Hepatocyte (in vitro differentiated cells): ENCODE results near the gene UBL5. TPM values are rescaled to one million over a fixed set of nuclear protein-coding genes. Genes with fewer than 3 reads are reported as not detected.

ENCODE experiments used
- DNase-seq: peaks from one replicate; pipeline ENCODE4 v3.0.0-alpha.2; 2016; ENCODE audit warnings: low spot score
- H2AFZ ChIP-seq: fragments of 200-600 bp; sonication (generic); 2 replicates; pipeline ENCODE4 v1.6.0; 2016; ENCODE audit warnings: antibody characterized with exemption, mild to moderate bottlenecking
- H3K27ac ChIP-seq: fragments of 200-600 bp; sonication (generic); 2 replicates; pipeline ENCODE4 v1.5.1; 2016; ENCODE audit warnings: mild to moderate bottlenecking
- H3K27me3 ChIP-seq: fragments of 200-600 bp; sonication (generic); 2 replicates; pipeline ENCODE4 v1.6.1; 2016
- H3K36me3 ChIP-seq: fragments of 200-600 bp; sonication (generic); replicated peaks from 2 replicates; pipeline ENCODE4 v1.5.1; 2016; ENCODE audit warnings: low read depth; ENCODE audit not compliant: insufficient read depth
- H3K4me1 ChIP-seq: fragments of 200-600 bp; sonication (generic); 2 replicates; pipeline ENCODE4 v1.5.1; 2016; ENCODE audit warnings: mild to moderate bottlenecking, moderate library complexity; ENCODE audit not compliant: insufficient read depth
- H3K4me2 ChIP-seq: fragments of 200-600 bp; sonication (generic); 2 replicates; pipeline ENCODE4 v1.6.0; 2016
- H3K4me3 ChIP-seq: fragments of 200-600 bp; sonication (generic); 2 replicates; pipeline ENCODE4 v1.5.1; 2016; ENCODE audit warnings: mild to moderate bottlenecking
- H3K79me2 ChIP-seq: fragments of 200-600 bp; sonication (generic); 2 replicates; pipeline ENCODE4 v1.6.0; 2017; ENCODE audit warnings: mild to moderate bottlenecking
- H3K9me2 ChIP-seq: fragments of 200-600 bp; sonication (generic); replicated peaks from 2 replicates; pipeline ENCODE4 v1.6.0; 2017; ENCODE audit warnings: mild to moderate bottlenecking; ENCODE audit not compliant: insufficient read depth
- H3K9me3 ChIP-seq: fragments of 200-600 bp; sonication (generic); 2 replicates; pipeline ENCODE4 v1.5.1; 2016; ENCODE audit warnings: low read depth, mild to moderate bottlenecking
- H4K20me1 ChIP-seq: fragments of 200-600 bp; sonication (generic); 2 replicates; pipeline ENCODE4 v1.6.0; 2016; ENCODE audit warnings: mild to moderate bottlenecking; ENCODE audit not compliant: insufficient read depth, poor library complexity, severe bottlenecking
- CTCF ChIP-seq: fragments of 200-600 bp; sonication (generic); IDR thresholded peaks from 2 replicates; pipeline ENCODE4 v1.5.1; 2016; ENCODE audit warnings: antibody characterized with exemption, mild to moderate bottlenecking; ENCODE audit not compliant: poor library complexity
- EZH2 ChIP-seq: fragments of 200-600 bp; sonication (generic); IDR thresholded peaks from 2 replicates; pipeline ENCODE4 v1.6.1; 2016; ENCODE audit warnings: antibody characterized with exemption, mild to moderate bottlenecking, borderline replicate concordance
- EZH2phosphoT487 ChIP-seq: fragments of 200-600 bp; sonication (generic); IDR thresholded peaks from one replicate; pipeline ENCODE4 v1.6.1; 2018; ENCODE audit warnings: antibody characterized with exemption, mild to moderate bottlenecking, low read depth, moderate library complexity; ENCODE audit not compliant: unreplicated experiment, severe bottlenecking
- WGBS: methylation state at CpG from one replicate; pipeline ENCODE4 v1.1.6; 2016; ENCODE audit warnings: low lambda C conversion rate; ENCODE audit errors: missing lambda C conversion rate; 5-methylcytosine and 5-hydroxymethylcytosine counted together
- polyA plus RNA-seq: library from polyadenylated mRNA; unstranded; fragments of >200 nt; fragmentation: Nextera tagmentation; extraction: Ambion mirVana; gene quantifications from 2 replicates; pipeline ENCODE4 v1.2.1, GENCODE V29; 2016
- total RNA-seq: library from RNA; depleted of rRNA; stranded (reverse); fragments of >200 nt; gene quantifications from 2 replicates; pipeline ENCODE4 v1.2.3, GENCODE V29; 2014

UBL5 gene
- total and polyA plus RNA-seq, 2 experiments from 2014 or later = 528 to 613 TPM

- Histone ChIP-seq H3K4me3 (no peak overlapping the region), H3K9me2 (no peaks in the 10 kb centered on the region), H3K27me3 (no peaks in the 10 kb centered on the region), H4K20me1 (no peaks in the 10 kb centered on the region), H3K9me3 (no peaks in the 10 kb centered on the region), H3K4me1 (no peaks in the 10 kb centered on the region), H3K4me2 (no peak overlapping the region), H2AFZ (no peak overlapping the region), H3K36me3 (no peaks in the 10 kb centered on the region), H3K79me2 (peaks cover 5% of the 10 kb centered on the region), H3K27ac (peak overlapping the region; percentile 34)
- 80% methylated on average over 5 of the region's 5 CpGs for WGBS
- DNase-seq = no peak
- TF ChIP-seq CTCF (no peak), EZH2 (no peak), EZH2phosphoT487 (no peak)
These were observed 29.8 kb upstream of the UBL5 start for GRCh38 chr19:9797871-9798270.

- no peaks in the 10 kb centered on the region for H3K4me1 ChIP-seq
- no peaks in the 10 kb centered on the region for H3K27me3 ChIP-seq
- no peak overlapping the region for H3K4me3 ChIP-seq
- no peak overlapping the region for H3K4me2 ChIP-seq
- no peaks in the 10 kb centered on the region for H3K9me3 ChIP-seq
- H2AFZ ChIP-seq = no peak overlapping the region
- DNase-seq = no peak
- no peak overlapping the region for H3K27ac ChIP-seq
- no peaks in the 10 kb centered on the region for H3K36me3 ChIP-seq
- no peak for TF ChIP-seq EZH2
- TF ChIP-seq EZH2phosphoT487 = no peak
- no peak for TF ChIP-seq CTCF
- no peaks in the 10 kb centered on the region for H4K20me1 ChIP-seq
- no peaks in the 10 kb centered on the region for H3K79me2 ChIP-seq
- H3K9me2 ChIP-seq = no peaks in the 10 kb centered on the region
These were observed 28.6 kb upstream of the UBL5 start for GRCh38 chr19:9799162-9799561.

GRCh38 chr19:9801976-9802375, 25.7 kb upstream of the UBL5 start:
- Histone ChIP-seq H3K9me3 (no peaks in the 10 kb centered on the region), H3K36me3 (no peaks in the 10 kb centered on the region), H3K4me2 (no peak overlapping the region), H3K27me3 (no peaks in the 10 kb centered on the region), H3K9me2 (no peaks in the 10 kb centered on the region), H3K79me2 (no peaks in the 10 kb centered on the region), H4K20me1 (no peaks in the 10 kb centered on the region), H3K4me3 (no peak overlapping the region), H3K4me1 (no peaks in the 10 kb centered on the region), H3K27ac (no peak overlapping the region), H2AFZ (no peak overlapping the region)
- no peak for DNase-seq
- TF ChIP-seq EZH2 (no peak), EZH2phosphoT487 (no peak), CTCF (no peak)
- WGBS = 96% methylated on average over 10 of the region's 10 CpGs

GRCh38 chr19:9806803-9807202, 20.9 kb upstream of the UBL5 start:
- Histone ChIP-seq H3K79me2 (no peaks in the 10 kb centered on the region), H3K27ac (no peak overlapping the region), H2AFZ (no peak overlapping the region), H3K36me3 (no peaks in the 10 kb centered on the region), H3K4me1 (no peaks in the 10 kb centered on the region), H3K9me2 (no peaks in the 10 kb centered on the region), H3K9me3 (no peaks in the 10 kb centered on the region), H3K4me2 (no peak overlapping the region), H3K27me3 (no peaks in the 10 kb centered on the region), H4K20me1 (no peaks in the 10 kb centered on the region), H3K4me3 (no peak overlapping the region)
- TF ChIP-seq CTCF (no peak), EZH2 (no peak), EZH2phosphoT487 (no peak)
- 93% methylated on average over 3 of the region's 3 CpGs for WGBS
- DNase-seq = no peak
